Choroid plexus epithelial cell (primary cell): ENCODE data around the gene CRISPLD2.

ENCODE experiments used
- DNase-seq: peaks from one replicate; pipeline ENCODE4 v3.0.0-alpha.2; 2010; ENCODE audit warnings: low read depth
- H3K4me3 ChIP-seq: 2 replicates; pipeline ENCODE4 v1.5.1; 2011; ENCODE audit warnings: low read depth, mild to moderate bottlenecking, control low read depth, low read length, moderate library complexity
- TF ChIP-seq, protein P1 (sequence below): conservative IDR thresholded peaks from 2 replicates; pipeline ENCODE4 v1.5.1; 2011; ENCODE audit warnings: low read depth, mild to moderate bottlenecking, control low read depth, inconsistent platforms, low read length, moderate library complexity

CRISPLD2 gene

DNA sequence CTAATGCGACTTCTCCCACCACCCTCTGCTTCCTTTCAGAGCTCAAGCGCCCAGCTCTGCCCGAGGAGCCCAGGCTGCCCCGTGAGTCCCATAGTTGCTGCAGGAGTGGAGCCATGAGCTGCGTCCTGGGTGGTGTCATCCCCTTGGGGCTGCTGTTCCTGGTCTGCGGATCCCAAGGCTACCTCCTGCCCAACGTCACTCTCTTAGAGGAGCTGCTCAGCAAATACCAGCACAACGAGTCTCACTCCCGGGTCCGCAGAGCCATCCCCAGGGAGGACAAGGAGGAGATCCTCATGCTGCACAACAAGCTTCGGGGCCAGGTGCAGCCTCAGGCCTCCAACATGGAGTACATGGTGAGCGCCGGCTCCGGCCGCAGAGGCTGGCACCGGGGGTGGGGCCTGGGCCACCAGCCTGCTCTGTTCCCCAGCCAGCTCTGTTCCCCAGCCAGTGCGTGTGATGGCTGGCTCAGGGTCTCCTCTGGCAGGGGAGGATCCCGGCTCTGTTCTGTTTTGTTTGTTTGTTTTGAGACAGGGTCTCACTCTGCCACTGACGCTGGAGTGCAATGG lies 18.7 kb downstream of the CRISPLD2 start:
- TF ChIP-seq, protein P1, sequence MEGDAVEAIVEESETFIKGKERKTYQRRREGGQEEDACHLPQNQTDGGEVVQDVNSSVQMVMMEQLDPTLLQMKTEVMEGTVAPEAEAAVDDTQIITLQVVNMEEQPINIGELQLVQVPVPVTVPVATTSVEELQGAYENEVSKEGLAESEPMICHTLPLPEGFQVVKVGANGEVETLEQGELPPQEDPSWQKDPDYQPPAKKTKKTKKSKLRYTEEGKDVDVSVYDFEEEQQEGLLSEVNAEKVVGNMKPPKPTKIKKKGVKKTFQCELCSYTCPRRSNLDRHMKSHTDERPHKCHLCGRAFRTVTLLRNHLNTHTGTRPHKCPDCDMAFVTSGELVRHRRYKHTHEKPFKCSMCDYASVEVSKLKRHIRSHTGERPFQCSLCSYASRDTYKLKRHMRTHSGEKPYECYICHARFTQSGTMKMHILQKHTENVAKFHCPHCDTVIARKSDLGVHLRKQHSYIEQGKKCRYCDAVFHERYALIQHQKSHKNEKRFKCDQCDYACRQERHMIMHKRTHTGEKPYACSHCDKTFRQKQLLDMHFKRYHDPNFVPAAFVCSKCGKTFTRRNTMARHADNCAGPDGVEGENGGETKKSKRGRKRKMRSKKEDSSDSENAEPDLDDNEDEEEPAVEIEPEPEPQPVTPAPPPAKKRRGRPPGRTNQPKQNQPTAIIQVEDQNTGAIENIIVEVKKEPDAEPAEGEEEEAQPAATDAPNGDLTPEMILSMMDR, result no peak
- no peak for DNase-seq
- H3K4me3 ChIP-seq, result no peak overlapping the region

DNA sequence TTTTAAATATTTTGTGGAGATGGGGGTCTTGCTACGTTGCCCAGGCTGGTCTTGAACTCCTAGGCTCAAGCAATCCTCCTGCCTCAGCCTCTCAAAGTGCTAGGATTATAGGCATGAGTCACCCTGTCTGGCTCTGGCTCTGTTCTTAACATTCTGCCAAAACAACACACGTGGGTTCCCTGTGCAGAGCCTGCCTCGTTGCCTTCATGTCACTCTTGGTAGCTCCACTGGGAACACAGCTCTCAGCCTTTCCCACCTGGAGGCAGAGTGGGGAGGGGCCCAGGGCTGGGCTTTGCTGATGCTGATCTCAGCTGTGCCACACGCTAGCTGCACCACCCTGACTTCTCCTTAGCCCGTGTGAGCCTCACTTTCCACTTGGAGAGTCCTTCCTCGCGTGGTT lies 19.3 kb downstream of the CRISPLD2 start:
- peak; percentile 85 for DNase-seq
- TF ChIP-seq, protein P1, result no peak
- no peak overlapping the region for H3K4me3 ChIP-seq

DNA sequence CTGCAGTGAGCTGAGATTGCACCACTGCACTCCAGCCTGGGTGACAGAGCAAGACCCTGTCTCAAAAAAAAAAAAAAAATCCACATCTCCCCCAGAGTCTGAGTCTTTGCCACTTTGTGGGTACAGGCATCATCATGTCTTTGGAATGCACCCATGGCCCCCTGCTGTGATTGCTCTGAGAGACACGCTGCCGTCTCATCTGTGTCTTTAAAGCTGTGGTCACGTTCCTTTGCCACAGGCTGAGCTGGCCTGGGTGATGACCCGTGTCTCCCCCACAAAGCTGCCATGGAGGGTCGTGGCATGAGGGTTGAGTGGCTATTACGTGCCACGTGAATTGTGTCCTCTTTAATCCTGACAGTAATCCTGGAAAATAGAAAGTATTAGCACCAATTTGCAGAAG lies 20.2 kb downstream of the CRISPLD2 start:
- TF ChIP-seq, protein P1, result no peak
- no peak overlapping the region for H3K4me3 ChIP-seq
- peak; percentile 81 for DNase-seq

DNA sequence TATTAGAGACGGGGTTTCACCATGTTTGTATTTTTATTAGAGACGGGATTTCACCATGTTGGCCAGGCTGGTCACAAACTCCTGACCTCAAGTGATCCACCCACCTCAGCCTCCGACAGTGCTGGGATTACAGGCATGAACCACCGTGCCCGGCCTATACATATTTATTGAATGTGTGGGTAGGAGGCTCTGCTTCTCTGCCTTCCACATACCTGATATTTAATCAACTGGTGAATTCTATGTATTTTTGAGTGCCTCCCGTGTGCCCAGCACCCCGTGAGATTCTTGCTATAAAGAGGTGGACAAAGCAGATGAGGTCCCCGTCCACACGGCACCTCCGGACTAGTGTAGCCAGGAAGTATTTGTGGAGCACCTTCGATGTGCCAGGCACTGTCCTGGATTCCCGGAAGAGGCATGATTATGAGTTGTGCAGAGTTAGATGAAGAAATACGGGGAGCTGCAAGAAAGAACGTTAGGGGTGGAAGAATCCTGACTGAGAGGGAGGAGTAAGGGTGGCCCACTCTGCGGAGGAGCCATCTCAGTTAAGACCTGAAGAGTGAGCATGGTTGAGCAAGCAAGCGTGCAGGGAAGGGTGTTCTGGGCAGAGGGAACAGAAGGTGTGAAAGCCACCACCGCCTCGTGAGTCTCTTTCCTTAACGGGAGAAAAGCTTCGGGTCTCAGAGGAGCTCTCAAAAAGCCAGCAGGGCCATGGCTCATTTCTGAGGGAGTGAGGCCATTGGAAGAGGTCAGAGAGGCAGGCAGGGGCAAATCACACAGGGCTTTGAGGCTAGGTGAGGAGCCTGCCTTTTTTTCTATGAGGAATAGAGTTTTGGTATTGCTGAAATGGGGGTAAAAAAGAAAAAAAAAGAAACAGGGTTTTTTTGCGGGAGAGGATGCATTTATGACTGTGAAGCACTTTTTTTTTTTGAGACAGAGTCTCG lies 21.2 kb downstream of the CRISPLD2 start:
- DNase-seq, result no peak
- TF ChIP-seq, protein P1, result no peak
- no peak overlapping the region for H3K4me3 ChIP-seq

DNA sequence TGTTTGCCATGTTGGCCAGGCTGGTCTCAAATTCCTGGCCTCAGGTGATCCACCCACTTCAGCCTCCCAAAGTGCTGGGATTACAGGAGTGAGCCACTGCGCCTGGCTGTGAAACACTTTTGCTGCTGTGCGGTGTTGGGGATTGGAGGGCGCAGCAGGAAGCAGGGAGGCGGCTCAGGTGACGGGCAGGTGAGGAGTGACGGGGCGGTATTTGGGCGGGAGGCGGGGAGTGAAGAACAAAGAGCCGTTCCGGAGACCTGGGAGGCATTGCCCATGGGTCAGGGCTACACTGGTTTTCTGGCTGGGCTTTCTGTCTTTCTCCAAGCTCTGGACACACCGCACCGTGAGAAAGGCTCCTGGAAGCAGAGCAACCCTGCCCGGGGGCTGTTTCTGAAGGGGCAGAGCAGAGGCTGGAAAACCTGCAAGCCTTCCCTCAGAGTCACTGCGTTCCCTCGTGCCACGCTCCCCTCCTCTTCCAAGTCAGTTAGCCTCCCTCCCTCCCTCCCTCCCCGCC lies 22.1 kb downstream of the CRISPLD2 start:
- DNase-seq, result no peak
- TF ChIP-seq, protein P1, result no peak
- H3K4me3 ChIP-seq, result no peak overlapping the region

DNA sequence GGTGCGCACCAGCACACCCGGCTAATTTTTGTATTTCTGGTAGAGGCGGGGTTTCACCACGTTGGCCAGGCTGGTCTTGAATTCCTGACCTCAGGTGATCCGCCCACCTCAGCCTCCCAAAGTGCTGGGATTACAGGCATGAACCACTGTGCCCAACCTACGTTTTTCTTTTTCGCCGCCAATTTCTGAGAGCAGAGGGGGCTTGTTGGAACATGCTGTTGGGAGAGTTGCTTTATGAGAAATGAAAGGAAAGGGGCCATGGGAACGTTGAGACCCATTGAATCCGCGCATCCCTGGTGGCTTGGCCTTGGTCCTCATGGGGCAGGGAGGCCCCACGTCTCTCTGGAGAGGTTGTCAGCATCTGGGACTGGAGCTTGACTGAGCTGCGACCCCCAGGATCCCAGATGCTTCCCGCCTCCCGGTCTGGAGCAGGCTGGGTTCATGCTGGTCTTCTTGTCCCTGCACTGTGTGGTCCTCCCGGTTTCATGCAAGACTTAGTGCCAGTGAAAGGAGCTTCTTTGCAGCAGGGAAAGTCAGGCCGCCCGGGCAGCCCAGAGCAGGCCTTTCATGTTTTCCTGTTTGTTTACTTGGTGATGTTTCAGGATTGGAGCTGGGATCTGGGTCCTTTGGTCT lies 22.8 kb downstream of the CRISPLD2 start:
- H3K4me3 ChIP-seq, result no peak overlapping the region
- DNase-seq, result no peak
- TF ChIP-seq, protein P1, result no peak
